Gastroesophageal sphincter (tissue), 3 donors: ENCODE results near the gene XIST.

ENCODE experiments used
- CTCF ChIP-seq, 4 experiments: fragments of 200-600 bp in 2 of 4; fragments of 450-650 bp in 2 of 4; sonication (generic) in 1 of 4; IDR thresholded peaks; one replicate each; pipeline ENCODE4 v1.5.1; 2017 to 2019; ENCODE audit warnings: antibody characterized with exemption in 4 of 4, mild to moderate bottlenecking in 2 of 4, moderate library complexity in 2 of 4
- POLR2A ChIP-seq, 2 donors: fragments of 450-650 bp; IDR thresholded peaks; one replicate each; pipeline ENCODE4 v1.6.1; 2017; ENCODE audit warnings: antibody characterized with exemption in 2 of 2, mild to moderate bottlenecking in 2 of 2, moderate library complexity in 1 of 2

- TF ChIP-seq CTCF (IDR thresholded peaks at IDR 0.05) (no peak), POLR2A (IDR thresholded peaks at IDR 0.05) (no peak)
Observed at GRCh38 chrX:73831500-73831899, 21.0 kb downstream of the XIST start.
